Measurements from ENCODE around the gene DTD2. TPM values are rescaled to one million over a fixed set of nuclear protein-coding genes. Genes with fewer than 3 reads are reported as not detected.

The DTD2 gene
- total RNA-seq, 1 donor from 2014 or later: 22.2 TPM

- Mint-ChIP-seq H3K4me3 (ENCODE audit: low read depth) (peak overlapping the region; percentile 95), H3K27me3 (no peaks in the 10 kb centered on the region), H3K36me3 (ENCODE audit: insufficient read depth) (no peaks in the 10 kb centered on the region), H3K27ac (peak overlapping the region; percentile 99), H3K4me1 (ENCODE audit: low read depth) (peaks cover 27% of the 10 kb centered on the region), H3K9me3 (ENCODE audit: low read depth) (no peaks in the 10 kb centered on the region)
- no peak for TF ChIP-seq CTCF (IDR thresholded peaks at IDR 0.05; ENCODE audit: unreplicated experiment)
- no peak for DNase-seq (ENCODE audit: low spot score, unreplicated experiment)
These were observed 656 bp upstream of the DTD2 start for GRCh38 chr14:31457665-31458659.

- Mint-ChIP-seq H3K4me3 (ENCODE audit: low read depth) (no peak overlapping the region), H3K27me3 (no peaks in the 10 kb centered on the region), H3K9me3 (ENCODE audit: low read depth) (no peaks in the 10 kb centered on the region), H3K4me1 (ENCODE audit: low read depth) (peaks cover 4% of the 10 kb centered on the region), H3K27ac (peak overlapping the region; percentile 16), H3K36me3 (ENCODE audit: insufficient read depth) (peaks cover 9% of the 10 kb centered on the region)
- DNase-seq (ENCODE audit: low spot score, unreplicated experiment): no peak
- peak; percentile 54 for TF ChIP-seq CTCF (IDR thresholded peaks at IDR 0.05; ENCODE audit: unreplicated experiment)
These were observed 7.2 kb downstream of the DTD2 start for GRCh38 chr14:31449971-31450610.

GRCh38 chr14:31449136-31449535 is 8.2 kb downstream of the DTD2 start:
- TF ChIP-seq CTCF (IDR thresholded peaks at IDR 0.05; ENCODE audit: unreplicated experiment): no peak
- Mint-ChIP-seq H3K27me3 (no peaks in the 10 kb centered on the region), H3K9me3 (ENCODE audit: low read depth) (peaks cover 1% of the 10 kb centered on the region), H3K4me1 (ENCODE audit: low read depth) (peaks cover 4% of the 10 kb centered on the region), H3K4me3 (ENCODE audit: low read depth) (no peak overlapping the region), H3K36me3 (ENCODE audit: insufficient read depth) (peaks cover 11% of the 10 kb centered on the region), H3K27ac (no peak overlapping the region)
- DNase-seq (ENCODE audit: low spot score, unreplicated experiment): no peak

- H3K4me3 Mint-ChIP-seq (ENCODE audit: low read depth): no peak overlapping the region
These were observed 11.6 kb downstream of the DTD2 start for GRCh38 chr14:31445703-31446102.

More at GRCh38 chr14:31445703-31446102, 11.6 kb downstream of the DTD2 start:
- Mint-ChIP-seq H3K4me1 (ENCODE audit: low read depth) (no peaks in the 10 kb centered on the region), H3K27me3 (no peaks in the 10 kb centered on the region), H3K27ac (no peak overlapping the region), H3K36me3 (ENCODE audit: insufficient read depth) (peaks cover 5% of the 10 kb centered on the region), H3K9me3 (ENCODE audit: low read depth) (peaks cover 3% of the 10 kb centered on the region)
- DNase-seq (ENCODE audit: low spot score, unreplicated experiment): no peak
- no peak for TF ChIP-seq CTCF (IDR thresholded peaks at IDR 0.05; ENCODE audit: unreplicated experiment)

Data from progenitor cell of endocrine pancreas (in vitro differentiated cells).